GM23338 (cell line): ENCODE measurements around the gene ATP9B. TPM values are rescaled to one million over a fixed set of nuclear protein-coding genes. Genes with fewer than 3 reads are reported as not detected.

Experiments
- ATAC-seq: fragments of 200-7000 bp; cut with Tn5 transposase; 3 replicates; pipeline ENCODE4 v1.9.1; 2020
- DNase-seq: peaks from one replicate; pipeline ENCODE4 v3.0.0-alpha.2; 2015; ENCODE audit warnings: low spot score
- H2AFZ ChIP-seq: fragments of 200-600 bp; sonication (generic); 2 replicates; pipeline ENCODE4 v1.8.0; 2016; ENCODE audit warnings: antibody characterized with exemption, mild to moderate bottlenecking, moderate library complexity
- H3F3A ChIP-seq: fragments of 200-600 bp; sonication (generic); replicated peaks from 2 replicates; pipeline ENCODE4 v1.8.0; 2017; ENCODE audit warnings: antibody characterized with exemption, mixed run types, low read depth
- H3K27ac ChIP-seq: fragments of 200-600 bp; sonication (generic); 2 replicates; pipeline ENCODE4 v1.6.1; 2016; ENCODE audit warnings: low read depth
- H3K27me3 ChIP-seq: fragments of 200-600 bp; sonication (generic); 2 replicates; pipeline ENCODE4 v1.8.0; 2016; ENCODE audit warnings: mild to moderate bottlenecking, mixed run types, moderate library complexity; ENCODE audit not compliant: insufficient read depth
- H3K36me3 ChIP-seq: fragments of 200-600 bp; sonication (generic); 2 replicates; pipeline ENCODE4 v1.8.0; 2016; ENCODE audit warnings: mild to moderate bottlenecking; ENCODE audit not compliant: insufficient read depth
- H3K4me1 ChIP-seq: fragments of 200-600 bp; sonication (generic); 2 replicates; pipeline ENCODE4 v1.8.0; 2016; ENCODE audit warnings: mild to moderate bottlenecking, moderate library complexity; ENCODE audit not compliant: insufficient read depth
- H3K4me2 ChIP-seq: fragments of 200-600 bp; sonication (generic); 2 replicates; pipeline ENCODE4 v1.7.1; 2017; ENCODE audit warnings: mixed run types
- H3K4me3 ChIP-seq: fragments of 200-600 bp; sonication (generic); 2 replicates; pipeline ENCODE4 v1.6.1; 2016; ENCODE audit warnings: mixed run types
- H3K79me2 ChIP-seq: fragments of 200-600 bp; sonication (generic); replicated peaks from 2 replicates; pipeline ENCODE4 v1.8.0; 2017; ENCODE audit warnings: mild to moderate bottlenecking; ENCODE audit not compliant: insufficient read depth
- H3K9me2 ChIP-seq: fragments of 200-600 bp; sonication (generic); 2 replicates; pipeline ENCODE4 v1.8.0; 2017; ENCODE audit not compliant: insufficient read depth
- H4K20me1 ChIP-seq: fragments of 200-600 bp; sonication (generic); replicated peaks from 2 replicates; pipeline ENCODE4 v1.8.0; 2017; ENCODE audit warnings: mild to moderate bottlenecking; ENCODE audit not compliant: insufficient read depth
- H3K27ac Mint-ChIP-seq: 2 replicates; pipeline ENCODE4 v1.8.0; 2020; ENCODE audit warnings: inconsistent platforms, mild to moderate bottlenecking, moderate library complexity, mixed read lengths
- H3K27me3 Mint-ChIP-seq: 3 replicates; pipeline ENCODE4 v1.8.0; 2022; ENCODE audit warnings: low read depth, mild to moderate bottlenecking, moderate library complexity, mixed read lengths, inconsistent platforms; ENCODE audit not compliant: insufficient read depth, poor library complexity
- H3K36me3 Mint-ChIP-seq: 3 replicates; pipeline ENCODE4 v1.8.0; 2021; ENCODE audit warnings: low read depth, mild to moderate bottlenecking, inconsistent platforms, moderate library complexity, mixed read lengths
- H3K4me1 Mint-ChIP-seq: 3 replicates; pipeline ENCODE4 v1.8.0; 2020; ENCODE audit warnings: mild to moderate bottlenecking, inconsistent platforms, mixed read lengths
- H3K4me3 Mint-ChIP-seq: 3 replicates; pipeline ENCODE4 v1.8.0; 2021; ENCODE audit warnings: moderate library complexity, mild to moderate bottlenecking, inconsistent platforms, mixed read lengths
- H3K9me3 Mint-ChIP-seq: 3 replicates; pipeline ENCODE4 v1.8.0; 2020; ENCODE audit warnings: moderate library complexity, mild to moderate bottlenecking, inconsistent platforms, mixed read lengths
- CTCF ChIP-seq, 2 experiments: fragments of 200-600 bp in 1 of 2; sonication (generic) in 1 of 2; conservative IDR thresholded peaks; 2 replicates each; pipeline versions ENCODE4 v1.5.1 to v1.6.1; 2016 to 2017; ENCODE audit warnings: antibody characterized with exemption in 2 of 2, low read depth in 2 of 2, mild to moderate bottlenecking in 2 of 2, moderate library complexity in 1 of 2
- EZH2 ChIP-seq: fragments of 200-600 bp; sonication (generic); IDR thresholded peaks from one replicate; pipeline ENCODE4 v1.8.0; 2017; ENCODE audit warnings: antibody characterized with exemption, mild to moderate bottlenecking, low read depth; ENCODE audit not compliant: unreplicated experiment
- EZH2phosphoT487 ChIP-seq: fragments of 200-600 bp; sonication (generic); IDR thresholded peaks from one replicate; pipeline ENCODE4 v1.8.1; 2018; ENCODE audit warnings: antibody characterized with exemption; ENCODE audit not compliant: unreplicated experiment
- JUNB ChIP-seq: IDR thresholded peaks from one replicate; pipeline ENCODE4 v1.6.1; 2016; ENCODE audit warnings: antibody characterized with exemption; ENCODE audit not compliant: unreplicated experiment
- NANOG ChIP-seq: IDR thresholded peaks from 2 replicates; pipeline ENCODE4 v1.6.1; 2016; ENCODE audit warnings: antibody characterized with exemption, borderline replicate concordance
- STAT1 ChIP-seq: IDR thresholded peaks from one replicate; pipeline ENCODE4 v1.6.1; 2016; ENCODE audit warnings: antibody characterized with exemption; ENCODE audit not compliant: unreplicated experiment
- ZNF331 ChIP-seq: fragments of 250-450 bp; sonication (Bioruptor Pico); IDR thresholded peaks from 2 replicates; pipeline ENCODE4 v1.5.0; 2020; ENCODE audit warnings: low read depth, mild to moderate bottlenecking, moderate library complexity
- polyA plus RNA-seq: library from polyadenylated mRNA; unstranded; fragments of >200 nt; fragmentation: Nextera tagmentation; extraction: Ambion mirVana; gene quantifications from 2 replicates; pipeline ENCODE4 v1.2.1, GENCODE V29; 2016
- total RNA-seq: library from RNA; depleted of rRNA; stranded (reverse); fragments of >200 nt; shearing (Covaris generic); gene quantifications from 2 replicates; pipeline ENCODE4 v1.2.3, GENCODE V29; 2014
- TF ChIP-seq, protein P1 (sequence below): fragments of 250-450 bp; sonication (Bioruptor Pico); IDR thresholded peaks from 2 replicates; pipeline ENCODE4 v1.5.0; 2020; ENCODE audit warnings: mild to moderate bottlenecking, moderate library complexity
- TF ChIP-seq, protein P2 (sequence below): IDR thresholded peaks from 2 replicates; pipeline ENCODE4 v1.6.1; 2016; ENCODE audit warnings: antibody characterized with exemption
- TF ChIP-seq, protein P3 (sequence below): IDR thresholded peaks from one replicate; pipeline ENCODE4 v1.6.1; 2018; ENCODE audit warnings: antibody characterized with exemption; ENCODE audit not compliant: unreplicated experiment

The ATP9B gene
- total and polyA plus RNA-seq, 2 experiments from 2014 or later: 14.2 to 25.6 TPM

DNA sequence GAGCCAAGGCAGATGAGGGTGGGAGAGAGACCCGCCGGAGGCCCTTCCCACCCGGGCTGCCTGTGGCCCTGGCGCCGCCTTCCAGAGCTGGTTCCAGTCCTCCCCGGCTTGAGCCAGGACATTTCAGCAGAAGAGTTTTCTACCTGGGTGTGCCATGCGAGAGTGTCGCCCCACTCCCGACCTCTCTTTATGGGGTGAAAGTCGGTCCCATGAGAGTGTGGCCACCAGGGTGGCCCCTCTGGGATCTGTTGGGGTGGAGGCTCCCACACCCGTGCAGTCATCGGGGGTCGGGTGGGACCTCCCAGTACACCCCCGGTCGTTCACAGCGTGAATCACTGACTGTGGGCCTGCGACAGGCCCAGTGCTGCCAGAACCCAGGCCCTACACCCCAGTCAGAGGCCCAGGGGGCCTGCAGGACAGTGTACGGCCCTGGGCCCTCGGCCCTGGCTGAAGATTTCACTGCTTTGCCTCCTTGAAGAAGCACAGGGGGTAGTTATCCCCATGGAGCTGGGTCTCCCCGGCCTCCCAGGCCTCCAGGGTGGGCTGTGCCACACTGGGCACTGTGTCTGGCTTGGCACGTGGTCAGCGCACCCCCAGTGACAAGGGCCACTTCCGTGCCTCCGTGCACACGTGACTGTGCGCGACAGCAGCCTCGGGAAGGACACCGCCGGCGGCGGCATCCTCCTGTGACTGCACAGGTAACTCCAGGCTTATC, 332.5 kb downstream of the ATP9B start (continued):
- TF ChIP-seq, protein P1, sequence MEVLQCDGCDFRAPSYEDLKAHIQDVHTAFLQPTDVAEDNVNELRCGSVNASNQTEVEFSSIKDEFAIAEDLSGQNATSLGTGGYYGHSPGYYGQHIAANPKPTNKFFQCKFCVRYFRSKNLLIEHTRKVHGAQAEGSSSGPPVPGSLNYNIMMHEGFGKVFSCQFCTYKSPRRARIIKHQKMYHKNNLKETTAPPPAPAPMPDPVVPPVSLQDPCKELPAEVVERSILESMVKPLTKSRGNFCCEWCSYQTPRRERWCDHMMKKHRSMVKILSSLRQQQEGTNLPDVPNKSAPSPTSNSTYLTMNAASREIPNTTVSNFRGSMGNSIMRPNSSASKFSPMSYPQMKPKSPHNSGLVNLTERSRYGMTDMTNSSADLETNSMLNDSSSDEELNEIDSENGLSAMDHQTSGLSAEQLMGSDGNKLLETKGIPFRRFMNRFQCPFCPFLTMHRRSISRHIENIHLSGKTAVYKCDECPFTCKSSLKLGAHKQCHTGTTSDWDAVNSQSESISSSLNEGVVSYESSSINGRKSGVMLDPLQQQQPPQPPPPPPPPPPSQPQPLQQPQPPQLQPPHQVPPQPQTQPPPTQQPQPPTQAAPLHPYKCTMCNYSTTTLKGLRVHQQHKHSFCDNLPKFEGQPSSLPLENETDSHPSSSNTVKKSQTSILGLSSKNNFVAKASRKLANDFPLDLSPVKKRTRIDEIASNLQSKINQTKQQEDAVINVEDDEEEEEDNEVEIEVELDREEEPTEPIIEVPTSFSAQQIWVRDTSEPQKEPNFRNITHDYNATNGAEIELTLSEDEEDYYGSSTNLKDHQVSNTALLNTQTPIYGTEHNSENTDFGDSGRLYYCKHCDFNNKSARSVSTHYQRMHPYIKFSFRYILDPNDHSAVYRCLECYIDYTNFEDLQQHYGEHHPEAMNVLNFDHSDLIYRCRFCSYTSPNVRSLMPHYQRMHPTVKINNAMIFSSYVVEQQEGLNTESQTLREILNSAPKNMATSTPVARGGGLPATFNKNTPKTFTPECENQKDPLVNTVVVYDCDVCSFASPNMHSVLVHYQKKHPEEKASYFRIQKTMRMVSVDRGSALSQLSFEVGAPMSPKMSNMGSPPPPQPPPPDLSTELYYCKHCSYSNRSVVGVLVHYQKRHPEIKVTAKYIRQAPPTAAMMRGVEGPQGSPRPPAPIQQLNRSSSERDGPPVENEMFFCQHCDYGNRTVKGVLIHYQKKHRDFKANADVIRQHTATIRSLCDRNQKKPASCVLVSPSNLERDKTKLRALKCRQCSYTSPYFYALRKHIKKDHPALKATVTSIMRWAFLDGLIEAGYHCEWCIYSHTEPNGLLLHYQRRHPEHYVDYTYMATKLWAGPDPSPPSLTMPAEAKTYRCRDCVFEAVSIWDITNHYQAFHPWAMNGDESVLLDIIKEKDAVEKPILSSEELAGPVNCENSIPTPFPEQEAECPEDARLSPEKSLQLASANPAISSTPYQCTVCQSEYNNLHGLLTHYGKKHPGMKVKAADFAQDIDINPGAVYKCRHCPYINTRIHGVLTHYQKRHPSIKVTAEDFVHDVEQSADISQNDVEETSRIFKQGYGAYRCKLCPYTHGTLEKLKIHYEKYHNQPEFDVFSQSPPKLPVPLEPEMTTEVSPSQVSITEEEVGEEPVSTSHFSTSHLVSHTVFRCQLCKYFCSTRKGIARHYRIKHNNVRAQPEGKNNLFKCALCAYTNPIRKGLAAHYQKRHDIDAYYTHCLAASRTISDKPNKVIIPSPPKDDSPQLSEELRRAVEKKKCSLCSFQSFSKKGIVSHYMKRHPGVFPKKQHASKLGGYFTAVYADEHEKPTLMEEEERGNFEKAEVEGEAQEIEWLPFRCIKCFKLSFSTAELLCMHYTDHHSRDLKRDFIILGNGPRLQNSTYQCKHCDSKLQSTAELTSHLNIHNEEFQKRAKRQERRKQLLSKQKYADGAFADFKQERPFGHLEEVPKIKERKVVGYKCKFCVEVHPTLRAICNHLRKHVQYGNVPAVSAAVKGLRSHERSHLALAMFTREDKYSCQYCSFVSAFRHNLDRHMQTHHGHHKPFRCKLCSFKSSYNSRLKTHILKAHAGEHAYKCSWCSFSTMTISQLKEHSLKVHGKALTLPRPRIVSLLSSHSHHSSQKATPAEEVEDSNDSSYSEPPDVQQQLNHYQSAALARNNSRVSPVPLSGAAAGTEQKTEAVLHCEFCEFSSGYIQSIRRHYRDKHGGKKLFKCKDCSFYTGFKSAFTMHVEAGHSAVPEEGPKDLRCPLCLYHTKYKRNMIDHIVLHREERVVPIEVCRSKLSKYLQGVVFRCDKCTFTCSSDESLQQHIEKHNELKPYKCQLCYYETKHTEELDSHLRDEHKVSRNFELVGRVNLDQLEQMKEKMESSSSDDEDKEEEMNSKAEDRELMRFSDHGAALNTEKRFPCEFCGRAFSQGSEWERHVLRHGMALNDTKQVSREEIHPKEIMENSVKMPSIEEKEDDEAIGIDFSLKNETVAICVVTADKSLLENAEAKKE (CRISPR knock-in tag): no peak
- TF ChIP-seq NANOG: no peak
- TF ChIP-seq JUNB: no peak
- TF ChIP-seq, protein P2, sequence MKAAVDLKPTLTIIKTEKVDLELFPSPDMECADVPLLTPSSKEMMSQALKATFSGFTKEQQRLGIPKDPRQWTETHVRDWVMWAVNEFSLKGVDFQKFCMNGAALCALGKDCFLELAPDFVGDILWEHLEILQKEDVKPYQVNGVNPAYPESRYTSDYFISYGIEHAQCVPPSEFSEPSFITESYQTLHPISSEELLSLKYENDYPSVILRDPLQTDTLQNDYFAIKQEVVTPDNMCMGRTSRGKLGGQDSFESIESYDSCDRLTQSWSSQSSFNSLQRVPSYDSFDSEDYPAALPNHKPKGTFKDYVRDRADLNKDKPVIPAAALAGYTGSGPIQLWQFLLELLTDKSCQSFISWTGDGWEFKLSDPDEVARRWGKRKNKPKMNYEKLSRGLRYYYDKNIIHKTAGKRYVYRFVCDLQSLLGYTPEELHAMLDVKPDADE: no peak

- no peak overlapping the region for H3K4me3 Mint-ChIP-seq
- peaks cover 36% of the 10 kb centered on the region for H3K27me3 Mint-ChIP-seq
- no peaks in the 10 kb centered on the region; the same call in 1 of the 2 replicates for H4K20me1 ChIP-seq
- TF ChIP-seq, protein P2: no peak
- TF ChIP-seq, protein P3, sequence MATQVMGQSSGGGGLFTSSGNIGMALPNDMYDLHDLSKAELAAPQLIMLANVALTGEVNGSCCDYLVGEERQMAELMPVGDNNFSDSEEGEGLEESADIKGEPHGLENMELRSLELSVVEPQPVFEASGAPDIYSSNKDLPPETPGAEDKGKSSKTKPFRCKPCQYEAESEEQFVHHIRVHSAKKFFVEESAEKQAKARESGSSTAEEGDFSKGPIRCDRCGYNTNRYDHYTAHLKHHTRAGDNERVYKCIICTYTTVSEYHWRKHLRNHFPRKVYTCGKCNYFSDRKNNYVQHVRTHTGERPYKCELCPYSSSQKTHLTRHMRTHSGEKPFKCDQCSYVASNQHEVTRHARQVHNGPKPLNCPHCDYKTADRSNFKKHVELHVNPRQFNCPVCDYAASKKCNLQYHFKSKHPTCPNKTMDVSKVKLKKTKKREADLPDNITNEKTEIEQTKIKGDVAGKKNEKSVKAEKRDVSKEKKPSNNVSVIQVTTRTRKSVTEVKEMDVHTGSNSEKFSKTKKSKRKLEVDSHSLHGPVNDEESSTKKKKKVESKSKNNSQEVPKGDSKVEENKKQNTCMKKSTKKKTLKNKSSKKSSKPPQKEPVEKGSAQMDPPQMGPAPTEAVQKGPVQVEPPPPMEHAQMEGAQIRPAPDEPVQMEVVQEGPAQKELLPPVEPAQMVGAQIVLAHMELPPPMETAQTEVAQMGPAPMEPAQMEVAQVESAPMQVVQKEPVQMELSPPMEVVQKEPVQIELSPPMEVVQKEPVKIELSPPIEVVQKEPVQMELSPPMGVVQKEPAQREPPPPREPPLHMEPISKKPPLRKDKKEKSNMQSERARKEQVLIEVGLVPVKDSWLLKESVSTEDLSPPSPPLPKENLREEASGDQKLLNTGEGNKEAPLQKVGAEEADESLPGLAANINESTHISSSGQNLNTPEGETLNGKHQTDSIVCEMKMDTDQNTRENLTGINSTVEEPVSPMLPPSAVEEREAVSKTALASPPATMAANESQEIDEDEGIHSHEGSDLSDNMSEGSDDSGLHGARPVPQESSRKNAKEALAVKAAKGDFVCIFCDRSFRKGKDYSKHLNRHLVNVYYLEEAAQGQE: no peak
- TF ChIP-seq EZH2 (no peak), CTCF (conservative IDR thresholded peaks at IDR 0.05; ENCODE audit: low read depth in 2 of 2) (no peak), STAT1 (no peak), EZH2phosphoT487 (no peak), ZNF331 (CRISPR knock-in tag) (no peak)
Observed at GRCh38 chr18:79402209-79402576, 333.0 kb downstream of the ATP9B start.

More at GRCh38 chr18:79402209-79402576, 333.0 kb downstream of the ATP9B start:
- Histone ChIP-seq H2AFZ (no peak overlapping the region), H3K27ac (no peak overlapping the region), H3K27me3 (peaks cover 28% of the 10 kb centered on the region), H3K4me3 (no peak overlapping the region), H3K36me3 (no peaks in the 10 kb centered on the region), H3K79me2 (no peaks in the 10 kb centered on the region), H3K4me1 (peaks cover 12% of the 10 kb centered on the region), H3K9me2 (no peaks in the 10 kb centered on the region), H3K4me2 (no peak overlapping the region), H3F3A (0 out of 2 replicates have a peak, but pooled peaks cover 8% of the 10 kb centered on the region)
- peaks cover 3% of the 10 kb centered on the region; the same call in 1 of the 3 replicates for H3K9me3 Mint-ChIP-seq
- H3K36me3 Mint-ChIP-seq: no peaks in the 10 kb centered on the region
- DNase-seq: no peak
- ATAC-seq: no peak
- peaks cover 25% of the 10 kb centered on the region for H3K4me1 Mint-ChIP-seq
- H3K27ac Mint-ChIP-seq: no peak overlapping the region
